ENCODE measurements around the gene CAMK1D. TPM values are rescaled to one million over a fixed set of nuclear protein-coding genes. Genes with fewer than 3 reads are reported as not detected.
"Not testable (repeated sequence)": the region's sequence is repeated elsewhere in the genome, so short reads cannot be mapped to it uniquely, and the experiment has no call there.

Gene CAMK1D
- polyA plus RNA-seq, 1 of the 3 experiments (the other 2 are of a cell fraction), result 4.1 TPM

DNA sequence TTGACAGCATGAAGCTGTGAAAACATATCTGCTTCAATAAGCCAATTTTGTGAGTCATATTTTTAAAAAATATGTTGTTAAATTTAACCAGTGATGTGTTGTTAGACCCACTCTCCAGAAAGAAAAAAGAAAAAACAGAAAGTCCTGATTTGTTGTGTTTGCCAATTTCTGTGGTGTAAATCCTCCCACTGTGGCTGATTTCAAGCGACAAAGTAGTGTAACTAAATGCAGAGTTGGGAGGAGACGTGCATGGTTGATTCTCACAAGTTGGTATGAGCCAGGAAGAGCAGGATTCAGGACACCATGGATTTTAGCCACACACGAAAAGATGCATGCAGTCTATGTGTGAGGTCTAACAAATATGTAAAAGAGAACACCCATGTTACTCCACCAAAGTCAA, 513.1 kb downstream of the CAMK1D start:
- no peaks in the 10 kb centered on the region for H3K79me2 ChIP-seq (ENCODE audit: insufficient read depth)
- TF ChIP-seq NRF1 (IDR thresholded peaks at IDR 0.05; ENCODE audit: low read depth, low read length) (no peak), RFX5 (IDR thresholded peaks at IDR 0.05; ENCODE audit: low read length) (no peak), SMC3 (IDR thresholded peaks at IDR 0.05; ENCODE audit: low read depth, low read length) (no peak), POLR2AphosphoS5 (IDR thresholded peaks at IDR 0.05; ENCODE audit: low read depth, low read length) (no peak), FOSL2 (IDR thresholded peaks at IDR 0.05; ENCODE audit: borderline replicate concordance, low read depth) (no peak), GATA2 (CRISPR knock-in tag; IDR thresholded peaks at IDR 0.05) (no peak), GABPA (IDR thresholded peaks at IDR 0.05; ENCODE audit: low read depth) (no peak), TAF1 (IDR thresholded peaks at IDR 0.05; ENCODE audit: borderline replicate concordance, low read depth, low read length) (no peak), JUND (IDR thresholded peaks at IDR 0.05) (no peak), CHD2 (IDR thresholded peaks at IDR 0.05; ENCODE audit: low read length, partially characterized antibody) (no peak), YY1 (IDR thresholded peaks at IDR 0.05; ENCODE audit: low read depth) (no peak)
- TF ChIP-seq, protein P1, sequence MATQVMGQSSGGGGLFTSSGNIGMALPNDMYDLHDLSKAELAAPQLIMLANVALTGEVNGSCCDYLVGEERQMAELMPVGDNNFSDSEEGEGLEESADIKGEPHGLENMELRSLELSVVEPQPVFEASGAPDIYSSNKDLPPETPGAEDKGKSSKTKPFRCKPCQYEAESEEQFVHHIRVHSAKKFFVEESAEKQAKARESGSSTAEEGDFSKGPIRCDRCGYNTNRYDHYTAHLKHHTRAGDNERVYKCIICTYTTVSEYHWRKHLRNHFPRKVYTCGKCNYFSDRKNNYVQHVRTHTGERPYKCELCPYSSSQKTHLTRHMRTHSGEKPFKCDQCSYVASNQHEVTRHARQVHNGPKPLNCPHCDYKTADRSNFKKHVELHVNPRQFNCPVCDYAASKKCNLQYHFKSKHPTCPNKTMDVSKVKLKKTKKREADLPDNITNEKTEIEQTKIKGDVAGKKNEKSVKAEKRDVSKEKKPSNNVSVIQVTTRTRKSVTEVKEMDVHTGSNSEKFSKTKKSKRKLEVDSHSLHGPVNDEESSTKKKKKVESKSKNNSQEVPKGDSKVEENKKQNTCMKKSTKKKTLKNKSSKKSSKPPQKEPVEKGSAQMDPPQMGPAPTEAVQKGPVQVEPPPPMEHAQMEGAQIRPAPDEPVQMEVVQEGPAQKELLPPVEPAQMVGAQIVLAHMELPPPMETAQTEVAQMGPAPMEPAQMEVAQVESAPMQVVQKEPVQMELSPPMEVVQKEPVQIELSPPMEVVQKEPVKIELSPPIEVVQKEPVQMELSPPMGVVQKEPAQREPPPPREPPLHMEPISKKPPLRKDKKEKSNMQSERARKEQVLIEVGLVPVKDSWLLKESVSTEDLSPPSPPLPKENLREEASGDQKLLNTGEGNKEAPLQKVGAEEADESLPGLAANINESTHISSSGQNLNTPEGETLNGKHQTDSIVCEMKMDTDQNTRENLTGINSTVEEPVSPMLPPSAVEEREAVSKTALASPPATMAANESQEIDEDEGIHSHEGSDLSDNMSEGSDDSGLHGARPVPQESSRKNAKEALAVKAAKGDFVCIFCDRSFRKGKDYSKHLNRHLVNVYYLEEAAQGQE (IDR thresholded peaks at IDR 0.05; ENCODE audit: low read depth, low read length), result no peak
- TF ChIP-seq, protein P2, sequence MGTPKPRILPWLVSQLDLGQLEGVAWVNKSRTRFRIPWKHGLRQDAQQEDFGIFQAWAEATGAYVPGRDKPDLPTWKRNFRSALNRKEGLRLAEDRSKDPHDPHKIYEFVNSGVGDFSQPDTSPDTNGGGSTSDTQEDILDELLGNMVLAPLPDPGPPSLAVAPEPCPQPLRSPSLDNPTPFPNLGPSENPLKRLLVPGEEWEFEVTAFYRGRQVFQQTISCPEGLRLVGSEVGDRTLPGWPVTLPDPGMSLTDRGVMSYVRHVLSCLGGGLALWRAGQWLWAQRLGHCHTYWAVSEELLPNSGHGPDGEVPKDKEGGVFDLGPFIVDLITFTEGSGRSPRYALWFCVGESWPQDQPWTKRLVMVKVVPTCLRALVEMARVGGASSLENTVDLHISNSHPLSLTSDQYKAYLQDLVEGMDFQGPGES (IDR thresholded peaks at IDR 0.05; ENCODE audit: low read depth, low read length), result no peak
- TF ChIP-seq, protein P3, sequence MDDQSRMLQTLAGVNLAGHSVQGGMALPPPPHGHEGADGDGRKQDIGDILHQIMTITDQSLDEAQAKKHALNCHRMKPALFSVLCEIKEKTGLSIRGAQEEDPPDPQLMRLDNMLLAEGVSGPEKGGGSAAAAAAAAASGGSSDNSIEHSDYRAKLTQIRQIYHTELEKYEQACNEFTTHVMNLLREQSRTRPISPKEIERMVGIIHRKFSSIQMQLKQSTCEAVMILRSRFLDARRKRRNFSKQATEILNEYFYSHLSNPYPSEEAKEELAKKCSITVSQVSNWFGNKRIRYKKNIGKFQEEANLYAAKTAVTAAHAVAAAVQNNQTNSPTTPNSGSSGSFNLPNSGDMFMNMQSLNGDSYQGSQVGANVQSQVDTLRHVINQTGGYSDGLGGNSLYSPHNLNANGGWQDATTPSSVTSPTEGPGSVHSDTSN (IDR thresholded peaks at IDR 0.05), result no peak
- TF ChIP-seq, protein P4, sequence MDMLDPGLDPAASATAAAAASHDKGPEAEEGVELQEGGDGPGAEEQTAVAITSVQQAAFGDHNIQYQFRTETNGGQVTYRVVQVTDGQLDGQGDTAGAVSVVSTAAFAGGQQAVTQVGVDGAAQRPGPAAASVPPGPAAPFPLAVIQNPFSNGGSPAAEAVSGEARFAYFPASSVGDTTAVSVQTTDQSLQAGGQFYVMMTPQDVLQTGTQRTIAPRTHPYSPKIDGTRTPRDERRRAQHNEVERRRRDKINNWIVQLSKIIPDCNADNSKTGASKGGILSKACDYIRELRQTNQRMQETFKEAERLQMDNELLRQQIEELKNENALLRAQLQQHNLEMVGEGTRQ (IDR thresholded peaks at IDR 0.05; ENCODE audit: borderline replicate concordance, low read depth, low read length), result no peak
- TF ChIP-seq, protein P5, sequence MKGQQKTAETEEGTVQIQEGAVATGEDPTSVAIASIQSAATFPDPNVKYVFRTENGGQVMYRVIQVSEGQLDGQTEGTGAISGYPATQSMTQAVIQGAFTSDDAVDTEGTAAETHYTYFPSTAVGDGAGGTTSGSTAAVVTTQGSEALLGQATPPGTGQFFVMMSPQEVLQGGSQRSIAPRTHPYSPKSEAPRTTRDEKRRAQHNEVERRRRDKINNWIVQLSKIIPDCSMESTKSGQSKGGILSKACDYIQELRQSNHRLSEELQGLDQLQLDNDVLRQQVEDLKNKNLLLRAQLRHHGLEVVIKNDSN (IDR thresholded peaks at IDR 0.05; ENCODE audit: borderline replicate concordance, low read depth), result no peak
- TF ChIP-seq, protein P6, sequence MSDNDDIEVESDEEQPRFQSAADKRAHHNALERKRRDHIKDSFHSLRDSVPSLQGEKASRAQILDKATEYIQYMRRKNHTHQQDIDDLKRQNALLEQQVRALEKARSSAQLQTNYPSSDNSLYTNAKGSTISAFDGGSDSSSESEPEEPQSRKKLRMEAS (IDR thresholded peaks at IDR 0.05; ENCODE audit: low read depth), result no peak
- TF ChIP-seq, protein P7, sequence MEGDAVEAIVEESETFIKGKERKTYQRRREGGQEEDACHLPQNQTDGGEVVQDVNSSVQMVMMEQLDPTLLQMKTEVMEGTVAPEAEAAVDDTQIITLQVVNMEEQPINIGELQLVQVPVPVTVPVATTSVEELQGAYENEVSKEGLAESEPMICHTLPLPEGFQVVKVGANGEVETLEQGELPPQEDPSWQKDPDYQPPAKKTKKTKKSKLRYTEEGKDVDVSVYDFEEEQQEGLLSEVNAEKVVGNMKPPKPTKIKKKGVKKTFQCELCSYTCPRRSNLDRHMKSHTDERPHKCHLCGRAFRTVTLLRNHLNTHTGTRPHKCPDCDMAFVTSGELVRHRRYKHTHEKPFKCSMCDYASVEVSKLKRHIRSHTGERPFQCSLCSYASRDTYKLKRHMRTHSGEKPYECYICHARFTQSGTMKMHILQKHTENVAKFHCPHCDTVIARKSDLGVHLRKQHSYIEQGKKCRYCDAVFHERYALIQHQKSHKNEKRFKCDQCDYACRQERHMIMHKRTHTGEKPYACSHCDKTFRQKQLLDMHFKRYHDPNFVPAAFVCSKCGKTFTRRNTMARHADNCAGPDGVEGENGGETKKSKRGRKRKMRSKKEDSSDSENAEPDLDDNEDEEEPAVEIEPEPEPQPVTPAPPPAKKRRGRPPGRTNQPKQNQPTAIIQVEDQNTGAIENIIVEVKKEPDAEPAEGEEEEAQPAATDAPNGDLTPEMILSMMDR (IDR thresholded peaks at IDR 0.05), result no peak
- CTCF ChIA-PET, result no interaction called here

DNA sequence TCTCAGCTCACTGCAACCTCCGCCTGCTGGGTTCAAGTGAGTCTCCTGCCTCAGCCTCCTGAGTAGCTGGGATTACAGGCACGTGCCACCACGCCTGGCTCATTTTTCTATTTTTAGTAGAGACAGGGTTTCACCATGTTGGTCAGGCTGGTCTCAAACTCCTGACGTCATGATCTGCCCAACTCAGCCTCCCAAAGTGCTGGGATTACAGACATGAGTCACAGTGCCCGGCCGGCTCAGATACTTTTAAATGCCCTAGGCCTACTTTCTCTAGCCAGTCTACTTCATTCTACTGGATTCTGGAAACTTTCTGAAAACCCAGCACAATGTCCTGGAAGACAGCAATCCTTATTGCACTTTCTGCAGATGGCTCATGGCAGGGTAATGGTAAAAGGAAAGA, 516.2 kb downstream of the CAMK1D start:
- H3K9me2 ChIP-seq; H4K20me1 ChIP-seq (ENCODE audit: insufficient read depth); H3K27ac ChIP-seq (ENCODE audit: low read depth in 2 of 2, low read length in 1 of 2); H3K27me3 ChIP-seq (ENCODE audit: insufficient read depth); H3K4me3 ChIP-seq (ENCODE audit: low read depth in 2 of 2, low read length in 1 of 2); H2AFZ ChIP-seq (ENCODE audit: low read depth); H3F3A ChIP-seq (replicated peaks; ENCODE audit: insufficient read depth); H3K36me3 ChIP-seq (replicated peaks in 1 of 2; ENCODE audit: control insufficient read depth in 1 of 2, insufficient read depth in 2 of 2, low read length in 1 of 2); H3K4me2 ChIP-seq; H3K4me1 ChIP-seq (ENCODE audit: control insufficient read depth in 1 of 2, insufficient read depth in 2 of 2, low read depth in 1 of 2, low read length in 1 of 2); CTCF ChIA-PET; DNase-seq; H3K9me3 ChIP-seq; POLR2A ChIA-PET; H3K9ac ChIP-seq; H3K79me2 ChIP-seq (ENCODE audit: insufficient read depth): not testable (repeated sequence)
- WGBS (ENCODE audit: low lambda C conversion rate), result 57% methylated on average over 6 of the region's 6 CpGs

More for the DNA sequence above, 513.1 kb downstream of the CAMK1D start:
- H4K20me1 ChIP-seq (ENCODE audit: insufficient read depth), result no peaks in the 10 kb centered on the region
- H3K9ac ChIP-seq, result no peak overlapping the region
- POLR2A ChIA-PET, result no interaction called here
- H3K4me3 ChIP-seq (ENCODE audit: low read depth in 2 of 2, low read length in 1 of 2), result no peak overlapping the region
- no peaks in the 10 kb centered on the region for H3K27me3 ChIP-seq (ENCODE audit: insufficient read depth)
- H3K4me2 ChIP-seq, result no peak overlapping the region
- no peak for DNase-seq
- H3K4me1 ChIP-seq (ENCODE audit: control insufficient read depth in 1 of 2, insufficient read depth in 2 of 2, low read depth in 1 of 2, low read length in 1 of 2), result no peaks in the 10 kb centered on the region
- H3K9me2 ChIP-seq, result no peaks in the 10 kb centered on the region
- no peak overlapping the region for H2AFZ ChIP-seq (ENCODE audit: low read depth)
- H3K36me3 ChIP-seq (replicated peaks in 1 of 2; ENCODE audit: control insufficient read depth in 1 of 2, insufficient read depth in 2 of 2, low read length in 1 of 2), result no peaks in the 10 kb centered on the region
- H3K27ac ChIP-seq (ENCODE audit: low read depth in 2 of 2, low read length in 1 of 2), result no peak overlapping the region
- H3K9me3 ChIP-seq, result no peaks in the 10 kb centered on the region
- H3F3A ChIP-seq (replicated peaks; ENCODE audit: insufficient read depth), result no peaks in the 10 kb centered on the region
- 42% methylated on average over 3 of the region's 3 CpGs for WGBS (ENCODE audit: low lambda C conversion rate)

Measured in SK-N-SH (cell line).